Measurements from ENCODE around the gene CCL4. TPM values are rescaled to one million over a fixed set of nuclear protein-coding genes. Genes with fewer than 3 reads are reported as not detected.

Gene CCL4
- total RNA-seq, 1 experiment from 2014 or later, result not detected

DNA sequence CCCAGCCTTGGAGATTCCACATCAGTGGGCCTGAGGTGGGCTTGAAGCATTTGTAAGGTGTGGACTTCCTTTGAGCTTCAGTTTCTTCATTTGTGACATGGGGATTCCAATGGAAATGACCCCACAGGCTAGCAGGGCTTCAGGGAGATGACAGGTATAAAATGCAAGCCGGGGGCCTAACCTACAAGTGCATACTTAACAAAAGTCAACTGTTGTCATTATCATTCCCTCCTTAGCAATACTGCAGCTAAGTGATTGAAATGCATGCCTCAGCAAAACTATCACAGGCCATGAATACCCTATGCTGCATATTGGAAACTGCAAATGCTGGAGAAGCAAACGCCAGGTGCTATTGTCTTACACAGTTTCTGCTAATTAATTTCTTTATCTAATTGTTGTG is 19.8 kb downstream of the CCL4 start:
- Mint-ChIP-seq H3K4me3 (ENCODE audit: unreplicated experiment) (no peak overlapping the region), H3K4me1 (ENCODE audit: insufficient read depth, unreplicated experiment) (no peaks in the 10 kb centered on the region), H3K36me3 (ENCODE audit: insufficient read depth, unreplicated experiment) (no peaks in the 10 kb centered on the region), H3K27me3 (ENCODE audit: insufficient read depth, unreplicated experiment) (peaks cover 45% of the 10 kb centered on the region), H3K9me3 (ENCODE audit: unreplicated experiment) (peaks cover 18% of the 10 kb centered on the region), H3K27ac (ENCODE audit: low read depth, unreplicated experiment) (no peak overlapping the region)
- ChIA-PET POLR2A (interaction anchor here (1.6 kb wide), 1 partner anchor 11 kb away, joined by 5 read pairs; no protein-coding TSS in a partner anchor), CTCF (interaction anchor here (1.3 to 12.3 kb wide), 2 partner anchors 9 to 25 kb away, joined by 4 to 109 read pairs; no protein-coding TSS in a partner anchor)
- no peak for TF ChIP-seq CTCF (IDR thresholded peaks at IDR 0.05; ENCODE audit: unreplicated experiment)
- intact Hi-C loops (cut with micrococcal nuclease), result no loop called here
- DNase-seq (ENCODE audit: unreplicated experiment), result no peak
- no TSS peak for BruUV-seq (replicated peaks)

GRCh38 chr17:36124879-36125824 is 21.5 kb downstream of the CCL4 start:
- Mint-ChIP-seq H3K27me3 (ENCODE audit: insufficient read depth, unreplicated experiment) (peaks cover 45% of the 10 kb centered on the region), H3K9me3 (ENCODE audit: unreplicated experiment) (peaks cover 18% of the 10 kb centered on the region), H3K4me1 (ENCODE audit: insufficient read depth, unreplicated experiment) (no peaks in the 10 kb centered on the region), H3K36me3 (ENCODE audit: insufficient read depth, unreplicated experiment) (no peaks in the 10 kb centered on the region), H3K27ac (ENCODE audit: low read depth, unreplicated experiment) (no peak overlapping the region), H3K4me3 (ENCODE audit: unreplicated experiment) (no peak overlapping the region)
- ChIA-PET CTCF (interaction anchor here (1.2 to 12.3 kb wide), 2 partner anchors 18 to 23 kb away, joined by 3 to 109 read pairs; no protein-coding TSS in a partner anchor), POLR2A (no interaction called here)
- BruUV-seq (replicated peaks), result no TSS peak
- intact Hi-C loops (cut with micrococcal nuclease), result no loop called here
- no peak for DNase-seq (ENCODE audit: unreplicated experiment)
- TF ChIP-seq CTCF (IDR thresholded peaks at IDR 0.05; ENCODE audit: unreplicated experiment), result no peak

DNA sequence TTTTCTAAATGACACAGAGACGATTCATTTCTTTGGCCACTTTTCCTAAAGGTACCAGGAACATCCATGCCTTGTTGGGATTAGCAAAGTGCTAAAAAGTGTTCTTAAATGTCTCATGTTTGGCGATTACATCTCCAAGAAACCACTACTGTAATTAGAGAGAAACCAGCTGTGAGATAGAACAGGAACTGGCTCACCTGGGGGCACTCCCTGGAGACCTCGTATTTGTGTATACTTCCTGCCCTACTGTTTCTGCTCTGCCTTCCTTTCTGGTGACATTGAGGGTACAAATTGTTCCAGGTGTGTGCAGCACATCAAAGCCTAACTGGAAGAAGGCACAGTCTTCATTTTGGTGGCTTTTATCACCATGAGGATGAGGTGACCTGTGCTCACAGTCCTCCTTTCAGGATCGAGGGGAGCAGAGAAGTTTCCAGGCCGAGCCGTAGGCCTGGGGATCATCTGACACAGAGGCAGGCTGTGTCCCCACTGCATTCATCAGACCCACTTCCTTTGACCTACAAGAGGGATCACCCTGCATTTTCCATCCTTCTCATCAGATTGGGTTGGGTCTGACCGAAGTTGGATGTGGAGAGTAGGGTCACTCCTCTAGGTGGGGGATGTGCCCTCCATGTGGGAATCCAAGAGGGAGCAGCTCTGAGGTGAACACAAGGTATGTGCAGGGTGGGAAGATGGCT is 23.7 kb downstream of the CCL4 start:
- Mint-ChIP-seq H3K27me3 (ENCODE audit: insufficient read depth, unreplicated experiment) (peaks cover 54% of the 10 kb centered on the region), H3K36me3 (ENCODE audit: insufficient read depth, unreplicated experiment) (no peaks in the 10 kb centered on the region)
- intact Hi-C loops (cut with micrococcal nuclease), result no loop called here

More for the DNA sequence above, 23.7 kb downstream of the CCL4 start:
- peaks cover 18% of the 10 kb centered on the region for H3K9me3 Mint-ChIP-seq (ENCODE audit: unreplicated experiment)
- ChIA-PET CTCF (interaction anchor here (12.3 kb wide), 1 partner anchor 21 kb away, joined by 109 read pairs; no protein-coding TSS in a partner anchor), POLR2A (no interaction called here)
- no peak overlapping the region for H3K4me3 Mint-ChIP-seq (ENCODE audit: unreplicated experiment)
- BruUV-seq (replicated peaks), result no TSS peak
- no peak overlapping the region for H3K27ac Mint-ChIP-seq (ENCODE audit: low read depth, unreplicated experiment)
- TF ChIP-seq CTCF (IDR thresholded peaks at IDR 0.05; ENCODE audit: unreplicated experiment), result no peak
- no peaks in the 10 kb centered on the region for H3K4me1 Mint-ChIP-seq (ENCODE audit: insufficient read depth, unreplicated experiment)
- no peak for DNase-seq (ENCODE audit: unreplicated experiment)
